Measurements from ENCODE around the gene JMJD4.

JMJD4 gene

GRCh38 chr1:227768640-227769039 is 33.5 kb upstream of the JMJD4 start:
- DNase-seq, result no peak

GRCh38 chr1:227768125-227768439 is 33.0 kb upstream of the JMJD4 start:
- DNase-seq, result peak in 2 of 3 experiments; percentile 22 to 35

GRCh38 chr1:227767401-227768124 is 32.5 kb upstream of the JMJD4 start:
- no peak for DNase-seq

GRCh38 chr1:227766653-227767277 is 31.7 kb upstream of the JMJD4 start:
- DNase-seq, result peak in 2 of 3 experiments; percentile 30 to 74

GRCh38 chr1:227766015-227766634 is 31.0 kb upstream of the JMJD4 start:
- DNase-seq, result peak; percentile 72 to 99 (median 95)

- DNase-seq, result peak in 1 of 3 experiments; percentile 33
These were observed 30.3 kb upstream of the JMJD4 start for GRCh38 chr1:227765261-227766014.

GRCh38 chr1:227764019-227764391 is 28.9 kb upstream of the JMJD4 start:
- DNase-seq, result peak in 2 of 3 experiments; percentile 21 to 43

- peak in 2 of 3 experiments; percentile 9 to 43 for DNase-seq
These were observed 28.3 kb upstream of the JMJD4 start for GRCh38 chr1:227763246-227764018.

GRCh38 chr1:227762231-227762911 is 27.3 kb upstream of the JMJD4 start:
- peak; percentile 84 to 95 (median 87) for DNase-seq

GRCh38 chr1:227761621-227762230 is 26.6 kb upstream of the JMJD4 start:
- DNase-seq, result peak in 1 of 3 experiments; percentile 31

GRCh38 chr1:227760377-227760776 is 25.3 kb upstream of the JMJD4 start:
- DNase-seq, result no peak

- DNase-seq, result peak in 1 of 3 experiments; percentile 5
These were observed 24.5 kb upstream of the JMJD4 start for GRCh38 chr1:227759341-227760300.

- no peak for DNase-seq
These were observed 23.3 kb upstream of the JMJD4 start for GRCh38 chr1:227758366-227758765.

GRCh38 chr1:227757781-227758180 is 22.7 kb upstream of the JMJD4 start:
- DNase-seq, result no peak

GRCh38 chr1:227756172-227756959 is 21.3 kb upstream of the JMJD4 start:
- no peak for DNase-seq

- DNase-seq, result no peak
These were observed 19.9 kb upstream of the JMJD4 start for GRCh38 chr1:227754958-227755357.

GRCh38 chr1:227753999-227754711 is 19.1 kb upstream of the JMJD4 start:
- DNase-seq, result no peak

- DNase-seq, result no peak
These were observed 15.0 kb upstream of the JMJD4 start for GRCh38 chr1:227749916-227750710.
